GM23338 (cell line): ENCODE measurements around the gene PRR12. TPM values are rescaled to one million over a fixed set of nuclear protein-coding genes. Genes with fewer than 3 reads are reported as not detected.

Experiments used
- ATAC-seq: fragments of 200-7000 bp; cut with Tn5 transposase; 3 replicates; pipeline ENCODE4 v1.9.1; 2020
- DNase-seq: peaks from one replicate; pipeline ENCODE4 v3.0.0-alpha.2; 2015; ENCODE audit warnings: low spot score
- H2AFZ ChIP-seq: fragments of 200-600 bp; sonication (generic); 2 replicates; pipeline ENCODE4 v1.8.0; 2016; ENCODE audit warnings: antibody characterized with exemption, mild to moderate bottlenecking, moderate library complexity
- H3F3A ChIP-seq: fragments of 200-600 bp; sonication (generic); replicated peaks from 2 replicates; pipeline ENCODE4 v1.8.0; 2017; ENCODE audit warnings: antibody characterized with exemption, mixed run types, low read depth
- H3K27ac ChIP-seq: fragments of 200-600 bp; sonication (generic); 2 replicates; pipeline ENCODE4 v1.6.1; 2016; ENCODE audit warnings: low read depth
- H3K27me3 ChIP-seq: fragments of 200-600 bp; sonication (generic); 2 replicates; pipeline ENCODE4 v1.8.0; 2016; ENCODE audit warnings: mild to moderate bottlenecking, mixed run types, moderate library complexity; ENCODE audit not compliant: insufficient read depth
- H3K36me3 ChIP-seq: fragments of 200-600 bp; sonication (generic); 2 replicates; pipeline ENCODE4 v1.8.0; 2016; ENCODE audit warnings: mild to moderate bottlenecking; ENCODE audit not compliant: insufficient read depth
- H3K4me1 ChIP-seq: fragments of 200-600 bp; sonication (generic); 2 replicates; pipeline ENCODE4 v1.8.0; 2016; ENCODE audit warnings: mild to moderate bottlenecking, moderate library complexity; ENCODE audit not compliant: insufficient read depth
- H3K4me2 ChIP-seq: fragments of 200-600 bp; sonication (generic); 2 replicates; pipeline ENCODE4 v1.7.1; 2017; ENCODE audit warnings: mixed run types
- H3K4me3 ChIP-seq: fragments of 200-600 bp; sonication (generic); 2 replicates; pipeline ENCODE4 v1.6.1; 2016; ENCODE audit warnings: mixed run types
- H3K79me2 ChIP-seq: fragments of 200-600 bp; sonication (generic); replicated peaks from 2 replicates; pipeline ENCODE4 v1.8.0; 2017; ENCODE audit warnings: mild to moderate bottlenecking; ENCODE audit not compliant: insufficient read depth
- H3K9me2 ChIP-seq: fragments of 200-600 bp; sonication (generic); 2 replicates; pipeline ENCODE4 v1.8.0; 2017; ENCODE audit not compliant: insufficient read depth
- H4K20me1 ChIP-seq: fragments of 200-600 bp; sonication (generic); replicated peaks from 2 replicates; pipeline ENCODE4 v1.8.0; 2017; ENCODE audit warnings: mild to moderate bottlenecking; ENCODE audit not compliant: insufficient read depth
- H3K27ac Mint-ChIP-seq: 2 replicates; pipeline ENCODE4 v1.8.0; 2020; ENCODE audit warnings: inconsistent platforms, mild to moderate bottlenecking, moderate library complexity, mixed read lengths
- H3K27me3 Mint-ChIP-seq: 3 replicates; pipeline ENCODE4 v1.8.0; 2022; ENCODE audit warnings: low read depth, mild to moderate bottlenecking, moderate library complexity, mixed read lengths, inconsistent platforms; ENCODE audit not compliant: insufficient read depth, poor library complexity
- H3K36me3 Mint-ChIP-seq: 3 replicates; pipeline ENCODE4 v1.8.0; 2021; ENCODE audit warnings: low read depth, mild to moderate bottlenecking, inconsistent platforms, moderate library complexity, mixed read lengths
- H3K4me1 Mint-ChIP-seq: 3 replicates; pipeline ENCODE4 v1.8.0; 2020; ENCODE audit warnings: mild to moderate bottlenecking, inconsistent platforms, mixed read lengths
- H3K4me3 Mint-ChIP-seq: 3 replicates; pipeline ENCODE4 v1.8.0; 2021; ENCODE audit warnings: moderate library complexity, mild to moderate bottlenecking, inconsistent platforms, mixed read lengths
- H3K9me3 Mint-ChIP-seq: 3 replicates; pipeline ENCODE4 v1.8.0; 2020; ENCODE audit warnings: moderate library complexity, mild to moderate bottlenecking, inconsistent platforms, mixed read lengths
- CREB1 ChIP-seq: fragments of 250-450 bp; sonication (Bioruptor Pico); IDR thresholded peaks from 2 replicates; pipeline ENCODE4 v1.5.0; 2020; ENCODE audit warnings: low read depth, mild to moderate bottlenecking, moderate library complexity
- CTCF ChIP-seq, 2 experiments: fragments of 200-600 bp in 1 of 2; sonication (generic) in 1 of 2; conservative IDR thresholded peaks; 2 replicates each; pipeline versions ENCODE4 v1.5.1 to v1.6.1; 2016 to 2017; ENCODE audit warnings: antibody characterized with exemption in 2 of 2, low read depth in 2 of 2, mild to moderate bottlenecking in 2 of 2, moderate library complexity in 1 of 2
- ETS1 ChIP-seq: IDR thresholded peaks from 2 replicates; pipeline ENCODE4 v1.6.1; 2016; ENCODE audit warnings: antibody characterized with exemption
- EZH2 ChIP-seq: fragments of 200-600 bp; sonication (generic); IDR thresholded peaks from one replicate; pipeline ENCODE4 v1.8.0; 2017; ENCODE audit warnings: antibody characterized with exemption, mild to moderate bottlenecking, low read depth; ENCODE audit not compliant: unreplicated experiment
- JUNB ChIP-seq: IDR thresholded peaks from one replicate; pipeline ENCODE4 v1.6.1; 2016; ENCODE audit warnings: antibody characterized with exemption; ENCODE audit not compliant: unreplicated experiment
- POLR2AphosphoS5 ChIP-seq: IDR thresholded peaks from 2 replicates; pipeline ENCODE4 v1.6.1; 2016; ENCODE audit warnings: antibody characterized with exemption, low read depth
- ZNF331 ChIP-seq: fragments of 250-450 bp; sonication (Bioruptor Pico); IDR thresholded peaks from 2 replicates; pipeline ENCODE4 v1.5.0; 2020; ENCODE audit warnings: low read depth, mild to moderate bottlenecking, moderate library complexity
- polyA plus RNA-seq: library from polyadenylated mRNA; unstranded; fragments of >200 nt; fragmentation: Nextera tagmentation; extraction: Ambion mirVana; gene quantifications from 2 replicates; pipeline ENCODE4 v1.2.1, GENCODE V29; 2016
- total RNA-seq: library from RNA; depleted of rRNA; stranded (reverse); fragments of >200 nt; shearing (Covaris generic); gene quantifications from 2 replicates; pipeline ENCODE4 v1.2.3, GENCODE V29; 2014

The PRR12 gene
- total and polyA plus RNA-seq, 2 experiments from 2014 or later: 8.6 to 41.6 TPM

- Mint-ChIP-seq H3K9me3 (no peaks in the 10 kb centered on the region; the same call in 2 of the 3 replicates), H3K4me3 (peak overlapping the region; percentile 90), H3K36me3 (peaks cover 36% of the 10 kb centered on the region), H3K27ac (peak overlapping the region; percentile 93), H3K27me3 (peaks cover 22% of the 10 kb centered on the region), H3K4me1 (peaks cover 12% of the 10 kb centered on the region)
- Histone ChIP-seq H3F3A (peaks cover 24% of the 10 kb centered on the region), H2AFZ (no peak overlapping the region), H3K36me3 (peaks cover 8% of the 10 kb centered on the region; the same call in 1 of the 2 replicates), H3K4me2 (peak overlapping the region; percentile 88), H3K27me3 (no peaks in the 10 kb centered on the region), H3K9me2 (no peaks in the 10 kb centered on the region), H3K4me1 (peaks cover 9% of the 10 kb centered on the region), H3K79me2 (peaks cover 48% of the 10 kb centered on the region), H4K20me1 (peaks cover under 1% of the 10 kb centered on the region; the same call in 1 of the 2 replicates), H3K4me3 (peak overlapping the region; percentile 99), H3K27ac (peak overlapping the region; percentile 99)
- TF ChIP-seq ETS1 (no peak), POLR2AphosphoS5 (peak; percentile 76), ZNF331 (CRISPR knock-in tag) (no peak), CREB1 (peak; percentile 37; the same call in 1 of the 2 replicates)
- peak; percentile 99 for DNase-seq
- ATAC-seq: peak; percentile 38
Observed at GRCh38 chr19:49593233-49594113, 2.5 kb downstream of the PRR12 start.

GRCh38 chr19:49594157-49594992 is 3.4 kb downstream of the PRR12 start:
- H3K4me2 ChIP-seq: peak overlapping the region; percentile 8; the same call in 1 of the 2 replicates
- H3K36me3 ChIP-seq: peaks cover 13% of the 10 kb centered on the region
- no peak overlapping the region; the same call in 1 of the 2 replicates for H3K4me3 ChIP-seq
- H4K20me1 ChIP-seq: peaks cover 7% of the 10 kb centered on the region
- no peak for TF ChIP-seq CTCF (conservative IDR thresholded peaks at IDR 0.05; ENCODE audit: low read depth in 2 of 2)
- no peak for TF ChIP-seq JUNB
- no peak for TF ChIP-seq EZH2
- TF ChIP-seq ETS1: no peak
- TF ChIP-seq POLR2AphosphoS5: no peak
- TF ChIP-seq ZNF331 (CRISPR knock-in tag): no peak
- ATAC-seq (no peak), DNase-seq (no peak)
- H2AFZ ChIP-seq: no peak overlapping the region
- Mint-ChIP-seq H3K27ac (peak overlapping the region; percentile 93), H3K4me3 (peak overlapping the region; percentile 90), H3K36me3 (peaks cover 45% of the 10 kb centered on the region), H3K4me1 (peaks cover 12% of the 10 kb centered on the region), H3K9me3 (no peaks in the 10 kb centered on the region; the same call in 2 of the 3 replicates), H3K27me3 (peaks cover 26% of the 10 kb centered on the region)
- peaks cover 29% of the 10 kb centered on the region for H3F3A ChIP-seq
- peaks cover 57% of the 10 kb centered on the region for H3K79me2 ChIP-seq
- peaks cover 8% of the 10 kb centered on the region for H3K4me1 ChIP-seq
- peak overlapping the region; percentile 7; the same call in 1 of the 2 replicates for H3K27ac ChIP-seq
- H3K9me2 ChIP-seq: no peaks in the 10 kb centered on the region
- no peaks in the 10 kb centered on the region for H3K27me3 ChIP-seq
